Activated CD8-positive, alpha-beta memory T cell treated with anti-CD3 and anti-CD28 coated beads, Interleukin-2, amount 50 U/mL, for 1 hour (primary cell): ENCODE results near the gene CSMD2.
"Not testable (repeated sequence)": the region's sequence is repeated elsewhere in the genome, so short reads cannot be mapped to it uniquely, and the experiment has no call there.

Source experiments
- DNase-seq: peaks from one replicate; pipeline ENCODE4 v3.0.0-alpha.2; 2020; ENCODE audit errors: extremely low read depth

The CSMD2 gene

DNA sequence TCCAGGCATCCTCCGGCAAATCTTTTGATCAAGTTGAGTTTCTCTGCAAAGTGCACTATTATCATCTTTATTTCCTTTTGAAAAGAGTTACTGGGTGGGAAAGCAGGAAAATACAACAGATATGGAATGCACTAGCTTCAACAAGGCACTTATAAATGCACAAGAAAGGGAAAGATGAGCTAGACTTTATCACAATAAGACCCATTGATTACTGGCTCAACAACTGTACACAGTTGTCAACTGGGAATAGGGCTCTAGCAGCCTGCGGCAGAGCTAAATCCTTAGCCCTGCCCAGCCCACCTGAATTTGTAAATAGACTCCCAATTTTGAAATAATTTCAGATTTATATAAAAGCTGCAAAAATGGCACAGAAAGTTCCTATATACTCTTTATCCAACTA is 111.4 kb downstream of the CSMD2 start:
- DNase-seq, result no peak

DNA sequence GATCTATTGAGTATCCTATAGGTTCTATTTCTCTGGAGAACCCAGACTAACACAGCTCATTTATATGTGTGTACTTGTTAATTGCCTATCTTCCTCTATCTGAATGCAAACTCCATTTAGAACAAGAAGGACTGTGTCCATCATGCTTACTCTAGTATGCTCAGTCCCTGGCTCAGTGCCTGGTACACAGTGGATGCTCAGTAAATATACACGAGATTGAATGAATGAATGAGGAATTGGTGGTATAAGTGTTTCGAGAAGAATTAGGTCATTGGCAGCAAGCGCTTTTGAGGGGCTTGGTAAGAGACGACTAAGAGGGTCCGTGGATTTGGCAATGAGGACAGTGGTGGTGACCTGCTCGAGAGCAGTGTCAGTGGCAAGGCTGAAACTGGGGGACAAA is 112.5 kb downstream of the CSMD2 start:
- no peak for DNase-seq

GRCh38 chr1:34050709-34051485 is 114.1 kb downstream of the CSMD2 start:
- DNase-seq, result no peak

DNA sequence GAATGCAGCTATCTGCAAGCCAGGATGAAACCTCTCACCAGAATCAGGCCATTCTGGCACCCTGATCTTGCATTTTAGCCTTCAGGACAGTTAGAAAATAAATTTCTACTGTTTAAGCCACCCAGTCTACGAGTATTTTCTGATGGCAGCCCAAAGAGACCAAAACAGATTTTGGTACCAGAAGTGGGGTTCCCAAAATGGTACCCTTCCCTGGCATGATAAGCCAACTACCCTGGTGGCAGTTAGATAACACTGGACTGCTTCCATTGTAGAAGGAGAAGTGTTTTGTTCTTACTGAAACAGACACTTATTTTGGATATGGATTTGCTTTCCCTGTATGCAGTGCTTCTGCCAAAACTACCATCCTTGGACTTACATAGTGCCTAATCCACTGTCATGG is 115.0 kb downstream of the CSMD2 start:
- no peak for DNase-seq

DNA sequence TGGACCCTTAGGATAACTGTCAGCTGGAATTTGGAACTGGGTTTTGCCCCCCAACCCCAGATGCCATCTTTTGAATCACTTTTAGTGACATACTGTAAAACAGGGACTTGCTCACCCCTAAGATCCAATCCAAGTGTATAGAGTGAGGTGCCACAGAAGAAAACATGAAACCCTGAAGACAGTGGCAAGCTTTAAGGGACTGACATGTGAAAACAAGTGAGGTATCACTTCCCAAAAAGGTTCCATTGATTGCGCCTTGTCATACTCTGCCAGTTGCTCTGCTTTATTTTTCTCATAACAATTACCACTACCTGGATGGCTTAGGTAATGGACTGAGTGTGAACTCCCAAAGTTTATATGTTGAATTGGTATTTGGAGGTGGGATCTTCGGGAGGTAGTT is 115.6 kb downstream of the CSMD2 start:
- DNase-seq, result no peak

DNA sequence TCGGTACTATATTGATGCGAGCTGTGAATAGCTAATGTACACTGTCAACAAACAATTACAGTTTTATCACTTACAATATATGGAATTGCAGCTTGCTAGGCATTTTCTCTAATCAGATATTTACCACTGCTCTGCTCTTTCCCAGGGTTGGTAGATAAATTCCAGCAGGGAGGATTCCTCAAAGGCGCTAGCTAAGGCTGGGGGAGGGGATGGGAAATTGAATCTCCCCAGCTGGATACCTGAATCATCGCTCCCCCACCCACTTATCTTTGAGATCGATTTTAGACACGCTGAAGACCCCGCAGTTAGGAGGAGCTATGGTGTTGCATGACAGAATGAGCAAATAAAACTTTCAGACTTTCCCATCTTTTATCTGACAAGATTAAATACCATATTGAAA is 127.2 kb downstream of the CSMD2 start:
- no peak for DNase-seq

DNA sequence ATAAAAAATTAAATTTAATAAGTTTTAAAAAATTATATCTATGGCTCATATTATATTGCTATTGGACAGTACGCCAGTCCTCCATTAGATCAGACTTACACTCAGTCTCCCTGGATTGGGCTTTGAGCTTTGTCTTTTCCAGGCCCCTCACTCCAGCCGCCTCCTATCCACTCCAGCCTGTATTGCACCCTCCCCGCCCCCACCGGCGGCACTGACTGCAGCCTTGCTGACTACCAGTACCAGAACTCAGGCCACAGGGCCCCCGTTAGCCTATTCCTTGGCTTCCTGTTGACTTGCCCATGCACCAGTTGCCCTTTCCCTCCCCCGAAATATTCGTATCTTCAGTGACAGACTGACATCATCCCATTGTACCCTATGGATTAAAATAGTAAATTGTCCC is 127.9 kb downstream of the CSMD2 start:
- no peak for DNase-seq

- DNase-seq, result no peak
Measured at GRCh38 chr1:34034036-34034435, 131.0 kb downstream of the CSMD2 start.

GRCh38 chr1:34029954-34030353 is 135.1 kb downstream of the CSMD2 start:
- no peak for DNase-seq

GRCh38 chr1:34029515-34029914 is 135.5 kb downstream of the CSMD2 start:
- no peak for DNase-seq

DNA sequence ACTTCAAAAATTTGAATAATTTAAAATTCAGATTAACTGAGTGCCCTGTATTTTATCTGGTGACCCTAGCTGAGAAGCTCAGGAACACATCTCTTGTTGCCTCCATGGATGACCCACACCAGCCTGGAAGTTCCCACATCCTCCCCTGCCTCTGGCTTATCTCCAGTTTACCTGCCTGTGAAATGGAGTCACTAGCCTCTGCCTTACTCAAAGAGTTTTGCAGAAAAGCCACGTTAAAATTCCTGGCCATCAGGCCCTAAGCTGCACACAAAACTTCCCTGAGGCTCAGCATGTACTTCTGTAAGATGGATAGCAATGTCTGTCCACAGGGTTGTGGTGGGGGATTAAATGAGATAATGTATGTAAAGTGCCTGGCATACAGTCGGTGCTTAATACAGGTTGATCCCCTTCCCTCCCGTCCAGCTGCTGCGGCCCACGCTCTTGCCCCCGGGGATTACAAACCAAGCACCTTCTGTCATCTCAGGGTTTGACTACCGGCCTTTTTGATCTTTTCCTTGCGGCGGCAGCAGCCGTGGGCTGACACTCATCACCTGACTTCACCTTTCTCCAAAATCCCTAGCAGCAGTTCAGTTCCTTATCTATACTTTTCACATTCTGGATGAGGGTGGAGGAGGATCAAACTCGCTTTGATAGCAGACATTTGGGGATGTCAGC is 136.5 kb downstream of the CSMD2 start:
- DNase-seq, result no peak

DNA sequence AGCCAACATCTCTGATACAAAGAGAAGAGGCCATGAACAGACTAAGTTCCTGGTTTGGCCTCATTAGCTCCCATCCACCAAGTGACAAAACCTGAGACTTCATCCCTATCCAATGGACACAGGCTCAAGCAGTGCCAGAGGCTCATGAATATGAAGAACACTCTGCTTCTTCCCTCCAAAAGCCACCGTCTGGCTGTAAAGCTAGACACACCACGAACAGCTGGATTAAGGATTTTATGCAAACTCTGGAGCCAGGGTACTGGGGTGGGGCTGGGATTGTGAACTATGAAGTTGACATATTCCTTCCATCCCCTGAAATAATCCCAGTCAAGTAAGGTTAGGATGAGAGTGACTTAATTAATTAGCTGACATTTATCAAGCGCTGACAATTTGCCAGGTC is 139.4 kb downstream of the CSMD2 start:
- DNase-seq, result no peak

DNA sequence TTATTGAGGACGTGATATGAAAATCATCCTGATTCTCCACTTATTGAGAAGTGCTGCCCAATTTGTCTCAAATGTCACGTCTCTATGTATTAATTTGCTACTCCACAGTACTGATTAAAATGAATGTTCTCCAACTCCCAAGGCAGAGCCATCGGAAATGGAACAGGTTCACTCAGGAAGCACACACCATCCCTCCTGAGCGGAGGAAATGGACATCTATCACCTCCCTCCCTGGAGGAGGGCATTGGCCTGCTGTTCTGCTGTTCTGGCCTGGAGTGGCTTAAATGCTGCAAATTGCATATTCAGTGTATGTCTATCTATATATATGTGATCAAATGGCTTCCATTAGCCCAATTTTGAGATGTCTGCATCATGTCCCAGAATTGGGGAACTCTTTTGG is 140.5 kb downstream of the CSMD2 start:
- DNase-seq, result no peak

DNA sequence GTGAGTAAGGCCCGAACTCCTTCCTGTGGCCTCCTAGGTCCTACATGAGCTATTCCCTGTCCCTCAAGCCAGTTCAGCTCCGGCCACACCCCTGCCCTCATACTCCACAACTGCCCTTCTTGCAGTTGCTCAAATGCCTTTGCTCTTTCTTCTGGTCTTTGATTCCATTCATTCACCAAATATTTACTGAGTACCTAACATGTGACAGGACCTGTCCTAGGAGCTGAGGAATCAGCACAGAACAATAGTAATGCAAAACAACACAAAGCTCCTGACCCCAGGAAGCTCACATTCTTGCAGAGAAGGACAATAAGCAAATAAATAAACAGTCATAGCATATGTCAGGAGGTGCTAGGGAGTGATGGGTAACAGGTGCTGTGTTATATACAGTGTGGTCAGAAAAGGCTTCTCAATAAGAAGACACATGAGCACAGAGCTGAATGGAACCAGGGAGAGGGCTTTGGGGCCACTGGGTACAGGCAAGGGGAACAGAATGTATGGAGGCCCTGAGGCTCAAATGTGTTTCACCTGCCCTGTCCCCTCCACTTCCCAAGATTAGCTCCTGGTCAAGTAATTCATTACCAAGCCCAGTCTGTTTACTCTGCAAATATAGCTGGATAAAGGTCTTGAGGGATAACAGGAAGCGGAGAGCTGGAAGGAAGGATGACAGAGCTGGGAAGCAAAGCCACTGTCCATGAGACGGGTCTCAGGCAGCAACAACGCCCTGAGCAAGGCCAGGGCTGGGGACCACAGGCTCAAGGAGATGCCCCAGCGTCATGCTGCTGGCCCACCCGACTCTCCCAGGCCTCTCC is 145.1 kb downstream of the CSMD2 start:
- DNase-seq, result no peak

- DNase-seq, result no peak
Measured at GRCh38 chr1:34018285-34018684, 146.7 kb downstream of the CSMD2 start.

DNA sequence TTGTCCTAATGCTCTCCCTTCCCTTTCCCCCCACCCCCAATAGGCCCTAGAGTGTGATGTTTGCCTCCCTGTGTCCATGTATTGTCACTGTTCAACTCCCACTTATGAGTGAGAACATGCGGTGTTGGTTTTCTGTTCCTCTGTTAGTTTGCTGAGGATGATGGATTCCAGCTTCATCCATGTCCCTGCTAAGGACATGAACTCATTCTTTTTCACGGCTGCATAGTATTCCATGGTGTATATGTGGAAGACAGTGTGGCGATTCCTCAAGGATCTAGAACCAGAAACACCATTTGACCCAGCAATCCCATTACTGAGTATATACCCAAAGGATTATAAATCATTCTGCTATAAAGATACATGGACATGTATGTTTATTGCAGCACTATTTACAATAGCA is 148.7 kb downstream of the CSMD2 start:
- not testable (repeated sequence) for DNase-seq

GRCh38 chr1:34013958-34014737 is 150.9 kb downstream of the CSMD2 start:
- no peak for DNase-seq

DNA sequence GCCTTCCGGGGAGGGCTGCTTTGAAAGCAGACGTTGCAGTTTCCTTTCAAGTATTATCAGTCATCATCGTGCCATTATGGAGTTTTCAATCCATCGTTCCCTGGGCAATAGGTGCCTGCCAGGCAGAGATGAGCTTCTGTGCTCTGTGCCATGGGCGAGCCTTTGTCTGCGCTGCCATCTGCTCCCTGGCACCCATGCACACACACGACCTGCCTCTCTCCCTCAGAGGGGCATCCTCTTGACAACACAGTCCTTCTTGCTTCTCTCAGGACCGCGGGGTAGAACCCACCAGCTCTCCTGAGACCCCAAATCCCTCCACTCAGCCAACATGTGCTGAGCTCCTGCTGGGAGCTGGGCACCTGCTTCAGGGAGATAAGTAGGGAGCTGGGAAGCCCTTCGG is 151.9 kb downstream of the CSMD2 start:
- no peak for DNase-seq

DNA sequence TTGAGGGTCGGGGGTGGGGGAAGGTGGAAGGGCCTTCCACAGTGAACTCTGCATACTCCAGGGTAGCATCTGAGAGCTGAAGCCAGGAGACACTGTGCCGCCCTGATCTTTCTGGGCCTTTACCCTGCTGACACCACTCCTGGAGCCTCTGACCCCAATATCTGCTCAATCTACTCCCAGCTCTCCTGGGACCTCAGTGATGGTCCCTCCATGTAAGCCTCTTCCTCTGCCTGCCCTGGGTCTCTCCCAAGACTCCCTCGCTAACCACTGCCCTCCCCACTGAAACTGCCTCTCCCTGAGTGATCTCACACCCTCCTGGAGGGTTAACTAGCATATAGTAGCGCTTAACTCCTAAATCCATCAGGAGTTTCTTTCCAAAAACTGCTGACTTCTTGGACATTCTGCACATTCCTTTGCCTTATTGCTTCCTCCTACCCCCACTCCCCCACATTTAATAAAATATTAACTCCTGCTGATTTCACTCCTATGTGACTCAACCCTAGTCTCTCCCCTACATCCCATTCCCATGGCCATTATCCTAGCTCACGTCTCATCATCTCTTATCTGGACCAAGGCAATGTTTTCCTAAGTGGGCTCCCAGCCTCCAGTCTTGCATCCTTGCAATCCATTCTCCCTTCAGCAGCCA is 155.6 kb downstream of the CSMD2 start:
- no peak for DNase-seq

DNA sequence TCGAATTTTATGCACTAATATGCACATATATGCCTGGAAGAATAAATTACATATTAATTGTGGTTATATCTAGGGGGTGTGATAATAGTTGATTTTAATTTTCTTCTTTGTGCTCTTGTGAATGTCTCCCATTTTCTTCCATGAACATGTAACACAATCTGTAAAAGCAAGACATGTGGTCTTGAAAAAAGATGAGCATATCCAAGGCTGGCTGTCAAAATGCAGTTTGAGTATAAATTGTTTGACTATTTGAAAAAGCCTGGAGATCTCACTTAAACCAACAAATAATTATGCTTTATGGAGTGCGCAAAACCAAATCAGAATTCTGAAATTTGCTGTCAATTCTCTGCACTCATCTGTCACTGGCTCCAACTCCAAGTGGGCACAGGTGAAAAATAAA is 157.3 kb downstream of the CSMD2 start:
- DNase-seq, result no peak

DNA sequence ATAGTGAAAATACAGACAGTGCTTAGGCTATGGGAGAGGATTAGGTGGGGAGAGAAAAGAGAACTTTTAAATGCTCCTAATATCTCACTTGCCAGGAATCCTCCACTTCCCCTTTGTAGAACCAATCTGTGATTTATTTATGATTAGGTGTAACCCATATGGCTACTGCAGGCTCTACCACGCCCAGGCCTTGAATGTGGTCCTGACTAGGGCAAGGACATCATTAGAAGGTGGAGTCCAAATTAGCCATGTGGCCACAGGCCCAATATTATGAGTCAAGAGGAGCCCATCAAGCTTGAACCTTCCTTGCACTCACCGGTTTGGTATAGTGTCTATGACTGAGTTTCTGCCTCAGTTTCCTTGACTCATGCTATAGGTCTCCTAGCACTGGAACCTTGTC is 159.7 kb downstream of the CSMD2 start:
- no peak for DNase-seq
